ENCODE results near the gene FGF18.
A peak's percentile ranks its signal among the peaks of the same experiment; 100 is the strongest.

The FGF18 gene

DNA sequence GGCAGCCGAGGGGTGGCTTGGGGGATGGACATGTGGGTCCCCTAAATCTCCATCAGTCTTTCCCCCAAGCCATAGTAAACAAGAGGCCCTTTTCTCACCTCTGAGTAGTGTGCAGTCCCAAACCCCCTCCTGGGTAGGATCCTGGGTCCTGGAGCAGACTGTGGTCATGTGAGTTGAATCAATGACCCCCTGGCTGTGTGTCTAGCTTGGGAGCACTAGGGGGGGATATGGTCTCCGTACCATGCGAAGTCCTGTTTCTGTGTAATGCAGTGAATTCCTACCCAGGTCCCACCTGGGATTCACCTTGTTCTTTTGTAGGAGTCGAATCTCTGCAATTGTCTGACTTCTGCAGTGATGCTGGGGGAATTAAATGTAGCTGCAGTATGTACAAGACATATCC, 66.2 kb downstream of the FGF18 start:
- no peak overlapping the region for H2BK12ac ChIP-seq (ENCODE audit: low read length)
- no peak overlapping the region for H3K4ac ChIP-seq (ENCODE audit: low read length)
- H3K14ac ChIP-seq (ENCODE audit: low read length): no peak overlapping the region
- peaks cover 0 to 13% (median 0%) of the 10 kb centered on the region in 3 experiments for H3K27me3 ChIP-seq (ENCODE audit: control insufficient read depth in 3 of 3, insufficient read depth in 3 of 3, low read depth in 1 of 3, low read length in 3 of 3)
- no peak overlapping the region for H3K18ac ChIP-seq (ENCODE audit: low read length)
- H3K79me1 ChIP-seq (ENCODE audit: low read depth, low read length): no peaks in the 10 kb centered on the region
- peaks cover 2 to 3% of the 10 kb centered on the region in 2 donors for H3K4me1 ChIP-seq (ENCODE audit: control insufficient read depth in 2 of 2, insufficient read depth in 1 of 2, low read depth in 1 of 2, low read length in 2 of 2)
- H4K8ac ChIP-seq (ENCODE audit: low read depth, low read length): no peak overlapping the region
- H3K36me3 ChIP-seq (replicated peaks in 1 of 2; ENCODE audit: control insufficient read depth in 2 of 2, insufficient read depth in 2 of 2, low read length in 2 of 2): no peaks in the 10 kb centered on the region
- no peak overlapping the region for H3K27ac ChIP-seq (replicated peaks; ENCODE audit: low read length)
- no peak overlapping the region for H3K4me2 ChIP-seq (ENCODE audit: insufficient read depth, low read length, poor library complexity, severe bottlenecking)
- H4K91ac ChIP-seq (ENCODE audit: low read depth, low read length, poor library complexity): no peak overlapping the region
- H2BK5ac ChIP-seq (ENCODE audit: low read length): no peak overlapping the region
- H2BK120ac ChIP-seq (ENCODE audit: low read depth, low read length): no peak overlapping the region
- DNase-seq (ENCODE audit: low spot score): no peak
- H3K9me3 ChIP-seq (replicated peaks in 1 of 2; ENCODE audit: control insufficient read depth in 2 of 2, insufficient read depth in 1 of 2, low read depth in 1 of 2, low read length in 2 of 2): no peaks in the 10 kb centered on the region
- H2BK15ac ChIP-seq (ENCODE audit: low read length): no peak overlapping the region
- WGBS, 2 donors (ENCODE audit: extremely low coverage in 2 of 2, insufficient read length in 2 of 2, insufficient replicate concordance in 1 of 2): no CpG with 5 or more reads among the region's 4 CpGs
- H3K9ac ChIP-seq (ENCODE audit: low read depth, low read length, poor library complexity): no peak overlapping the region
- no peak overlapping the region for H2AK5ac ChIP-seq (ENCODE audit: low read depth, low read length)
- no peak overlapping the region for H2AFZ ChIP-seq (ENCODE audit: low read length)
- H3K4me3 ChIP-seq (ENCODE audit: low read length in 2 of 2): no peak overlapping the region
- no peak overlapping the region for H3K23ac ChIP-seq (ENCODE audit: low read depth, low read length, poor library complexity)

DNA sequence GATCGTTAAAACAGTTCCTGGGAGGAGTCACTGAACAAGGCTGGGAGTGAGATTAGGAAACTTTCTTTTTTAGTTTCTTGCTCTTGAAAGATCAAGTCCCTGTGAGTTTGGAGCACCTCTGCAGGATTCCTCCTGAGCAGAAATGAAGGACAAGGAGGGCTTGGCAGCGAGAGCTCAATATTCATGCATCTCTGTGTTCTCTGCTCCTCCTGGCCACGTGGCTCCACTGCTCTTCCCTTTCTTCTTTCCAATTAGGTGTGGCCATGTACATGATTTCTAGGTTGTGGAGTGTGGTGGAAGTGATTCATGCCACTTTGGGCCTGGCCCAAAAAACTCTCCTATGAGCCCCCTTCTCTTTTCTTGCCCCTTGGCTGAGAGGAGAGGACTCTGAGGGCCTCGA, 67.2 kb downstream of the FGF18 start:
- Histone ChIP-seq H3K36me3 (replicated peaks in 1 of 2; ENCODE audit: control insufficient read depth in 2 of 2, insufficient read depth in 2 of 2, low read length in 2 of 2) (no peaks in the 10 kb centered on the region), H2AK5ac (ENCODE audit: low read depth, low read length) (no peak overlapping the region), H3K27ac (replicated peaks; ENCODE audit: low read length) (no peak overlapping the region), H3K4me2 (ENCODE audit: insufficient read depth, low read length, poor library complexity, severe bottlenecking) (no peak overlapping the region), H3K23ac (ENCODE audit: low read depth, low read length, poor library complexity) (no peak overlapping the region), H3K79me1 (ENCODE audit: low read depth, low read length) (no peaks in the 10 kb centered on the region), H2BK5ac (ENCODE audit: low read length) (no peak overlapping the region), H3K9me3 (replicated peaks in 1 of 2; ENCODE audit: control insufficient read depth in 2 of 2, insufficient read depth in 1 of 2, low read depth in 1 of 2, low read length in 2 of 2) (no peaks in the 10 kb centered on the region), H2BK12ac (ENCODE audit: low read length) (no peak overlapping the region), H2AFZ (ENCODE audit: low read length) (no peak overlapping the region), H2BK15ac (ENCODE audit: low read length) (no peak overlapping the region), H3K4ac (ENCODE audit: low read length) (no peak overlapping the region), H3K14ac (ENCODE audit: low read length) (no peak overlapping the region), H3K27me3 (ENCODE audit: control insufficient read depth in 3 of 3, insufficient read depth in 3 of 3, low read depth in 1 of 3, low read length in 3 of 3) (peaks cover 0 to 10% (median 0%) of the 10 kb centered on the region in 3 experiments), H2BK120ac (ENCODE audit: low read depth, low read length) (no peak overlapping the region), H3K9ac (ENCODE audit: low read depth, low read length, poor library complexity) (no peak overlapping the region), H4K91ac (ENCODE audit: low read depth, low read length, poor library complexity) (no peak overlapping the region), H3K4me3 (ENCODE audit: low read length in 2 of 2) (no peak overlapping the region), H3K18ac (ENCODE audit: low read length) (no peak overlapping the region), H4K8ac (ENCODE audit: low read depth, low read length) (no peak overlapping the region), H3K4me1 (ENCODE audit: control insufficient read depth in 2 of 2, insufficient read depth in 1 of 2, low read depth in 1 of 2, low read length in 2 of 2) (peaks cover 2 to 3% of the 10 kb centered on the region in 2 donors)
- no CpG with 5 or more reads among the region's 4 CpGs for WGBS, 2 donors (ENCODE audit: extremely low coverage in 2 of 2, insufficient read length in 2 of 2, insufficient replicate concordance in 1 of 2)
- no peak for DNase-seq (ENCODE audit: low spot score)

DNA sequence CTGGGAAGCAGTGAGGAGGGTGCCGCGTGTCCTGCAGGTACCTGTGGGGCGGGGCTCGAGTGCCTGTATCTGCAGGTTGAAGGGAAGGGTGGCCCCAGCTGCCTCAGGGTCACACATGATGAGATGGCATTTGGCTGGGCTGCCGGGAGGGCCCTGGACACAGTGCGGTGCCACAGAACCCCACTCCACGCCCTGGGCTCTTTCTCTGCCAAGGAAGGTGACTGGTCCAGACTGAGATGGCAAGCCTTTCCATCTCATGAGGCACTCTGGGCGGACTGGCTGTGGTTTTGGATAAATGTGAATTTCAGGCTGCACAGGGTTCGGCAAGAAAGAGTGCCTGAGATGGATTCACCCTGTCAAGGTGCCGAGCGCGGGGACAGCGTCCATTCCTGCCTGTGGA, 69.4 kb downstream of the FGF18 start:
- H3K4ac ChIP-seq (ENCODE audit: low read length): no peak overlapping the region
- WGBS, 2 donors (ENCODE audit: extremely low coverage in 2 of 2, insufficient read length in 2 of 2, insufficient replicate concordance in 1 of 2): no CpG with 5 or more reads among the region's 13 CpGs
- H3K14ac ChIP-seq (ENCODE audit: low read length): no peak overlapping the region
- H2BK15ac ChIP-seq (ENCODE audit: low read length): no peak overlapping the region
- no peak overlapping the region for H2BK120ac ChIP-seq (ENCODE audit: low read depth, low read length)
- H3K9me3 ChIP-seq (replicated peaks in 1 of 2; ENCODE audit: control insufficient read depth in 2 of 2, insufficient read depth in 1 of 2, low read depth in 1 of 2, low read length in 2 of 2): no peaks in the 10 kb centered on the region
- H2AK5ac ChIP-seq (ENCODE audit: low read depth, low read length): no peak overlapping the region
- H3K23ac ChIP-seq (ENCODE audit: low read depth, low read length, poor library complexity): no peak overlapping the region
- H3K4me1 ChIP-seq (ENCODE audit: control insufficient read depth in 2 of 2, insufficient read depth in 1 of 2, low read depth in 1 of 2, low read length in 2 of 2): peaks cover 5% of the 10 kb centered on the region in 2 donors
- H3K4me2 ChIP-seq (ENCODE audit: insufficient read depth, low read length, poor library complexity, severe bottlenecking): no peak overlapping the region
- no peak overlapping the region for H4K91ac ChIP-seq (ENCODE audit: low read depth, low read length, poor library complexity)
- DNase-seq (ENCODE audit: low spot score): no peak
- no peak overlapping the region for H3K4me3 ChIP-seq (ENCODE audit: low read length in 2 of 2)
- H3K9ac ChIP-seq (ENCODE audit: low read depth, low read length, poor library complexity): no peak overlapping the region
- no peak overlapping the region for H3K27ac ChIP-seq (replicated peaks; ENCODE audit: low read length)
- H3K79me1 ChIP-seq (ENCODE audit: low read depth, low read length): no peaks in the 10 kb centered on the region
- peak overlapping the region; percentile 79 for H3K18ac ChIP-seq (ENCODE audit: low read length)
- H2BK5ac ChIP-seq (ENCODE audit: low read length): no peak overlapping the region
- H2AFZ ChIP-seq (ENCODE audit: low read length): no peak overlapping the region
- no peak overlapping the region for H4K8ac ChIP-seq (ENCODE audit: low read depth, low read length)
- no peak overlapping the region for H2BK12ac ChIP-seq (ENCODE audit: low read length)
- peaks cover 0 to 6% (median 0%) of the 10 kb centered on the region in 3 experiments for H3K27me3 ChIP-seq (ENCODE audit: control insufficient read depth in 3 of 3, insufficient read depth in 3 of 3, low read depth in 1 of 3, low read length in 3 of 3)
- H3K36me3 ChIP-seq (replicated peaks in 1 of 2; ENCODE audit: control insufficient read depth in 2 of 2, insufficient read depth in 2 of 2, low read length in 2 of 2): no peaks in the 10 kb centered on the region

DNA sequence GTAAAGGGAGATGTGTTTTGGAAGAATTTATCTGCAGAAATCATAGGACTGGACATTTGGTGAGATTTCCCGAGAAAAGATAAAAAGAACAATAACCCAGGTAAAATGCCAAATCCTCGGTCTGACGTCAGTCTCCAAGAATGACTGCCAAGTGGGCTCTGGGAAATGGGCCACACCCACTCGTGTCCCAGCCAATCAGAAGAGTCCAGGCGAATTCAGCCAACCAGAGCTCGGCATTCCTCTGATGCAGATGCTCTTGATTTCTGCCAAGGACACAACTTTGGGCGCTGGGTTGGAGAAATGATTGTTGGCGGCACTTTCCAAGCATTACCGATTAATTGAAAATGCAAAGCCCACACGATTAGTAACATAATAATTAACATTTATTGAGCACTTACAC, 73.3 kb downstream of the FGF18 start:
- H3K14ac ChIP-seq (ENCODE audit: low read length): no peak overlapping the region
- no peak overlapping the region for H3K27ac ChIP-seq (replicated peaks; ENCODE audit: low read length)
- no peak for DNase-seq (ENCODE audit: low spot score)
- no CpG with 5 or more reads among the region's 10 CpGs for WGBS, 2 donors (ENCODE audit: extremely low coverage in 2 of 2, insufficient read length in 2 of 2, insufficient replicate concordance in 1 of 2)
- H4K91ac ChIP-seq (ENCODE audit: low read depth, low read length, poor library complexity): no peak overlapping the region
- no peaks in the 10 kb centered on the region for H3K79me1 ChIP-seq (ENCODE audit: low read depth, low read length)
- H3K9me3 ChIP-seq (replicated peaks in 1 of 2; ENCODE audit: control insufficient read depth in 2 of 2, insufficient read depth in 1 of 2, low read depth in 1 of 2, low read length in 2 of 2): no peaks in the 10 kb centered on the region
- H3K23ac ChIP-seq (ENCODE audit: low read depth, low read length, poor library complexity): no peak overlapping the region
- peaks cover 19% of the 10 kb centered on the region in 2 donors for H3K4me1 ChIP-seq (ENCODE audit: control insufficient read depth in 2 of 2, insufficient read depth in 1 of 2, low read depth in 1 of 2, low read length in 2 of 2)
- no peak overlapping the region for H2AFZ ChIP-seq (ENCODE audit: low read length)
- no peak overlapping the region for H2AK5ac ChIP-seq (ENCODE audit: low read depth, low read length)
- H2BK15ac ChIP-seq (ENCODE audit: low read length): no peak overlapping the region
- H4K8ac ChIP-seq (ENCODE audit: low read depth, low read length): no peak overlapping the region
- no peaks in the 10 kb centered on the region for H3K36me3 ChIP-seq (replicated peaks in 1 of 2; ENCODE audit: control insufficient read depth in 2 of 2, insufficient read depth in 2 of 2, low read length in 2 of 2)
- no peak overlapping the region for H3K4ac ChIP-seq (ENCODE audit: low read length)
- no peak overlapping the region for H2BK12ac ChIP-seq (ENCODE audit: low read length)
- H3K27me3 ChIP-seq (ENCODE audit: control insufficient read depth in 3 of 3, insufficient read depth in 3 of 3, low read depth in 1 of 3, low read length in 3 of 3): no peaks in the 10 kb centered on the region
- H2BK5ac ChIP-seq (ENCODE audit: low read length): no peak overlapping the region
- no peak overlapping the region for H3K9ac ChIP-seq (ENCODE audit: low read depth, low read length, poor library complexity)
- no peak overlapping the region for H2BK120ac ChIP-seq (ENCODE audit: low read depth, low read length)
- H3K18ac ChIP-seq (ENCODE audit: low read length): no peak overlapping the region
- no peak overlapping the region for H3K4me2 ChIP-seq (ENCODE audit: insufficient read depth, low read length, poor library complexity, severe bottlenecking)
- no peak overlapping the region for H3K4me3 ChIP-seq (ENCODE audit: low read length in 2 of 2)
